Erythroblast (primary cell): Measurements from ENCODE around the gene OLFM1.

Experiments used
- GATA1 ChIP-seq: IDR thresholded peaks from 2 replicates; pipeline ENCODE4 v1.6.1; 2011; ENCODE audit warnings: low read depth, mild to moderate bottlenecking, control low read depth, low read length, moderate library complexity
- POLR2A ChIP-seq: IDR thresholded peaks from 2 replicates; pipeline ENCODE4 v1.6.1; 2011; ENCODE audit warnings: mild to moderate bottlenecking, low read length

DNA sequence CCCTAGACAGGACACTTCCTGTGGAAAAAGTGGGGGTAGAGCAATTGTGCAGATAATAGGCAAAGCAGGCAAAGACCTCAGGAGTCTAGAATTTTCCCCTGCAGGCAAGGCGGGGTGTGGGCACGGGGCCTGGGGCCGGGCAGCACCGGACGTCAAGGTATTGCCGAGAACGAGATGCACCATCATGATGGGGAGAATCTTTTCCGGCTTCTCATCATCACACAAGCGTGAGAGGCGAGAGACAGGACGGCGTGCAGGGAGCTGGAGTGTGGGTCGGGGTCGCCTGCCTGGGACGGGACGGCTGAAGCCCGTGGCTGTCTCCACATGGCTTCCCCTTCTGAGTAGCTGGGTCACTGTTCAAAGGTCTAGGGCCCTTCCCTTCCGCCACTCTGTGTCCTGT is 44.5 kb downstream of the OLFM1 start:
- TF ChIP-seq POLR2A (no peak), GATA1 (no peak)
